ENCODE measurements around the gene NCK2. TPM values are rescaled to one million over a fixed set of nuclear protein-coding genes. Genes with fewer than 3 reads are reported as not detected.

The NCK2 gene
- polyA plus RNA-seq, 1 experiment, result 20.5 TPM

GRCh38 chr2:105809097-105809473, 64.4 kb downstream of the NCK2 start:
- ChIA-PET CTCF (no interaction called here), POLR2A (no interaction called here)
- Histone ChIP-seq H3K9me3 (ENCODE audit: control insufficient read depth, insufficient read depth, low read length) (no peaks in the 10 kb centered on the region), H3K27ac (ENCODE audit: low read depth, low read length) (no peak overlapping the region), H3K4me3 (ENCODE audit: low read depth, low read length) (no peak overlapping the region), H3K27me3 (ENCODE audit: control insufficient read depth, insufficient read depth, low read length) (no peaks in the 10 kb centered on the region)
- no peak for TF ChIP-seq CTCF (IDR thresholded peaks at IDR 0.05; ENCODE audit: low read depth, low read length)
- no peak for DNase-seq (ENCODE audit: low read depth, low spot score)

- DNase-seq (ENCODE audit: low read depth, low spot score), result no peak
- no peak for TF ChIP-seq CTCF (IDR thresholded peaks at IDR 0.05; ENCODE audit: low read depth, low read length)
- Histone ChIP-seq H3K27me3 (ENCODE audit: control insufficient read depth, insufficient read depth, low read length) (no peaks in the 10 kb centered on the region), H3K4me3 (ENCODE audit: low read depth, low read length) (no peak overlapping the region), H3K9me3 (ENCODE audit: control insufficient read depth, insufficient read depth, low read length) (no peaks in the 10 kb centered on the region), H3K27ac (ENCODE audit: low read depth, low read length) (no peak overlapping the region)
- POLR2A ChIA-PET, result no interaction called here
- CTCF ChIA-PET, result no interaction called here
Observed at GRCh38 chr2:105809723-105810122, 65.0 kb downstream of the NCK2 start.

GRCh38 chr2:105812180-105813044, 67.7 kb downstream of the NCK2 start:
- Histone ChIP-seq H3K27me3 (ENCODE audit: control insufficient read depth, insufficient read depth, low read length) (no peaks in the 10 kb centered on the region), H3K4me3 (ENCODE audit: low read depth, low read length) (no peak overlapping the region), H3K9me3 (ENCODE audit: control insufficient read depth, insufficient read depth, low read length) (no peaks in the 10 kb centered on the region), H3K27ac (ENCODE audit: low read depth, low read length) (peak overlapping the region; percentile 49)
- CTCF ChIA-PET, result interaction anchor here (0.9 kb wide), 1 partner anchor 9 kb away, joined by 3 read pairs; no protein-coding TSS in a partner anchor
- POLR2A ChIA-PET, result interaction anchor here (0.6 to 0.8 kb wide), 2 partner anchors 38 to 374 kb away, joined by 3 read pairs; no protein-coding TSS in a partner anchor
- peak; percentile 64 for DNase-seq (ENCODE audit: low read depth, low spot score)
- no peak for TF ChIP-seq CTCF (IDR thresholded peaks at IDR 0.05; ENCODE audit: low read depth, low read length)

- Histone ChIP-seq H3K9me3 (ENCODE audit: control insufficient read depth, insufficient read depth, low read length) (no peaks in the 10 kb centered on the region), H3K27me3 (ENCODE audit: control insufficient read depth, insufficient read depth, low read length) (no peaks in the 10 kb centered on the region), H3K27ac (ENCODE audit: low read depth, low read length) (no peak overlapping the region), H3K4me3 (ENCODE audit: low read depth, low read length) (no peak overlapping the region)
- DNase-seq (ENCODE audit: low read depth, low spot score), result no peak
- ChIA-PET CTCF (no interaction called here), POLR2A (interaction anchor here (0.6 kb wide), 1 partner anchor 375 kb away, joined by 3 read pairs; no protein-coding TSS in a partner anchor)
- no peak for TF ChIP-seq CTCF (IDR thresholded peaks at IDR 0.05; ENCODE audit: low read depth, low read length)
Observed at GRCh38 chr2:105813045-105813315, 68.3 kb downstream of the NCK2 start.

- ChIA-PET CTCF (no interaction called here), POLR2A (no interaction called here)
- DNase-seq (ENCODE audit: low read depth, low spot score), result no peak
- H3K27ac ChIP-seq (ENCODE audit: low read depth, low read length), result no peak overlapping the region
- no peaks in the 10 kb centered on the region for H3K9me3 ChIP-seq (ENCODE audit: control insufficient read depth, insufficient read depth, low read length)
- TF ChIP-seq CTCF (IDR thresholded peaks at IDR 0.05; ENCODE audit: low read depth, low read length), result no peak
- H3K4me3 ChIP-seq (ENCODE audit: low read depth, low read length), result no peak overlapping the region
- no peaks in the 10 kb centered on the region for H3K27me3 ChIP-seq (ENCODE audit: control insufficient read depth, insufficient read depth, low read length)
Observed at GRCh38 chr2:105813405-105813804, 68.7 kb downstream of the NCK2 start.
